ENCODE data around the gene ROR1. TPM values are rescaled to one million over a fixed set of nuclear protein-coding genes. Genes with fewer than 3 reads are reported as not detected.

Gene ROR1
- total RNA-seq, 1 donor from 2014 or later = 11.0 TPM

DNA sequence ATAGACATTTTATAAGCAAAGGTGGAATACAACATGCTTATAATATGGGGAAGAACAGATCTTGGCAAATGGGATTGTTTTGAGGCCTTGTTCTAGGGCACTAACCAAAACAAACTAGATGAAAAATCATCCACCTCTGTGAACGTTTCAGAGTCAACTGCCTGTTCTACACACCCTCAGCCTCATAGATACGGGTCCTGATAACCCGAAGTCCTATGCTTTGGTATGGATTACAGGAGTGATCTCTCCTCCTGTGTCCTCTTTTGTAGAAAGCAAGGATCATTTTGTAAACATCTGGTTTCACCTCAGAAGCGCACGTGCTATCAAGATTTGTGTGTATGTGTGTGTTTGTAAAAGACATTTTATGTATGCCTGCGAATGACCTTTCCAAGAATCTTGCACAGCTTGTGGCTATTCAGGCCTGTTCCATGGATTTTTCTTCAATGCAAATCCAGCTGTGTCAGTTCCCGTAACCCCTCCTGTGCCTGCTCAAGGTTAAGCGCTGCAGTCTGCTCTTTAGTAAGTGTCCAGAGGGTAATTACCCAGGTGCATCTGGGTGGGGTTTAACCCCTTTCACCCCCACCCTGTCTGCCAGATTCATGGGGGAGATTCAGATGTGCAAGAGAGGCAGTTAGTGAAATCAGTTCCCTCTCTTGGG, 132.4 kb downstream of the ROR1 start:
- Mint-ChIP-seq H3K4me3 (no peak overlapping the region), H3K4me1 (peaks cover 27% of the 10 kb centered on the region), H3K9me3 (no peaks in the 10 kb centered on the region), H3K27ac (ENCODE audit: unreplicated experiment) (no peak overlapping the region), H3K27me3 (ENCODE audit: low read depth) (no peaks in the 10 kb centered on the region), H3K36me3 (ENCODE audit: low read depth) (no peaks in the 10 kb centered on the region)
- TF ChIP-seq, protein P1, sequence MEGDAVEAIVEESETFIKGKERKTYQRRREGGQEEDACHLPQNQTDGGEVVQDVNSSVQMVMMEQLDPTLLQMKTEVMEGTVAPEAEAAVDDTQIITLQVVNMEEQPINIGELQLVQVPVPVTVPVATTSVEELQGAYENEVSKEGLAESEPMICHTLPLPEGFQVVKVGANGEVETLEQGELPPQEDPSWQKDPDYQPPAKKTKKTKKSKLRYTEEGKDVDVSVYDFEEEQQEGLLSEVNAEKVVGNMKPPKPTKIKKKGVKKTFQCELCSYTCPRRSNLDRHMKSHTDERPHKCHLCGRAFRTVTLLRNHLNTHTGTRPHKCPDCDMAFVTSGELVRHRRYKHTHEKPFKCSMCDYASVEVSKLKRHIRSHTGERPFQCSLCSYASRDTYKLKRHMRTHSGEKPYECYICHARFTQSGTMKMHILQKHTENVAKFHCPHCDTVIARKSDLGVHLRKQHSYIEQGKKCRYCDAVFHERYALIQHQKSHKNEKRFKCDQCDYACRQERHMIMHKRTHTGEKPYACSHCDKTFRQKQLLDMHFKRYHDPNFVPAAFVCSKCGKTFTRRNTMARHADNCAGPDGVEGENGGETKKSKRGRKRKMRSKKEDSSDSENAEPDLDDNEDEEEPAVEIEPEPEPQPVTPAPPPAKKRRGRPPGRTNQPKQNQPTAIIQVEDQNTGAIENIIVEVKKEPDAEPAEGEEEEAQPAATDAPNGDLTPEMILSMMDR (conservative IDR thresholded peaks at IDR 0.05) = no peak
- DNase-seq (ENCODE audit: low read depth, low spot score) = no peak

DNA sequence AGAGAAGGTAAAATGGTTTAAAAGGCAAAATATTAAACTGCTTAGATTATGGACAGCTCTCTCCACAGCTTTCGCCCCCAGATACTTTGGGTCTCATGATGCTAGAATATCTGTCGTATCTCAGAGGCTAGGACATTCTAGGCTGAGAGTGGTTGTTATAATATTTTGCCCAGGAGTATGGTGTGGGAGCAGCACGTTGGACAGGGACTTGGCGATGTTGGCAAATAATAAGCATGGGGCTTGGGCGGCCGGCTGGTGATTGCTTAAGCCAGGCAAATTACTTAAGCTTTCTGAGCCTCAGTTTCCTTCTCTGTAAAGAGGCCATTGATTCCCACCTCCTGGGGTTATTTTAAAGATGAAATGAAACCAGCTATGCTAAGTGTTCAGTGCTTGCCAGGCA, 133.2 kb downstream of the ROR1 start:
- H3K4me1 Mint-ChIP-seq = peaks cover 27% of the 10 kb centered on the region

DNA sequence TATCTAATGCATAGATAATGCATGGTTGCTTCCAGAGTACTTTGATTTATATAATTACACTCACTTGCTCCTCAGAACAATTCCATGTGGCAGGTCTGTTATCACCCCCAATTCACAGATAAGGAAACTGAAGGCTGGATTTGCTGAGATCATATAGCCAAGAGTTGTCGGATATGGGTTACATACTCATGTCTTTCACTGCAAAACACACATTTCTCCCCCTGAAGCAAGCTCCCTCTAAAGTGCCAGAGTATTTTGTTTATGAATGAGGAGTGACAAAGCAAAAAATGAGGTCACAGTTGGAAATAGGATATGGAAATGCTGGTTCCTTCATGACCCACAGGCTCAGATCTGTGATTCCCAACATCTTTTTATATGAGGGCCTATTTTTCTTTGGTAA, 134.2 kb downstream of the ROR1 start:
- Mint-ChIP-seq H3K27ac (ENCODE audit: unreplicated experiment) (no peak overlapping the region), H3K9me3 (no peaks in the 10 kb centered on the region), H3K4me1 (peaks cover 31% of the 10 kb centered on the region), H3K4me3 (no peak overlapping the region), H3K27me3 (ENCODE audit: low read depth) (peaks cover 4% of the 10 kb centered on the region), H3K36me3 (ENCODE audit: low read depth) (no peaks in the 10 kb centered on the region)
- TF ChIP-seq, protein P1 (conservative IDR thresholded peaks at IDR 0.05) = no peak
- no peak for DNase-seq (ENCODE audit: low read depth, low spot score)

More for the DNA sequence above, 133.2 kb downstream of the ROR1 start:
- Mint-ChIP-seq H3K27me3 (ENCODE audit: low read depth) (no peaks in the 10 kb centered on the region), H3K9me3 (no peaks in the 10 kb centered on the region), H3K36me3 (ENCODE audit: low read depth) (no peaks in the 10 kb centered on the region), H3K4me3 (no peak overlapping the region), H3K27ac (ENCODE audit: unreplicated experiment) (no peak overlapping the region)
- no peak for DNase-seq (ENCODE audit: low read depth, low spot score)
- TF ChIP-seq, protein P1 (conservative IDR thresholded peaks at IDR 0.05) = no peak

DNA sequence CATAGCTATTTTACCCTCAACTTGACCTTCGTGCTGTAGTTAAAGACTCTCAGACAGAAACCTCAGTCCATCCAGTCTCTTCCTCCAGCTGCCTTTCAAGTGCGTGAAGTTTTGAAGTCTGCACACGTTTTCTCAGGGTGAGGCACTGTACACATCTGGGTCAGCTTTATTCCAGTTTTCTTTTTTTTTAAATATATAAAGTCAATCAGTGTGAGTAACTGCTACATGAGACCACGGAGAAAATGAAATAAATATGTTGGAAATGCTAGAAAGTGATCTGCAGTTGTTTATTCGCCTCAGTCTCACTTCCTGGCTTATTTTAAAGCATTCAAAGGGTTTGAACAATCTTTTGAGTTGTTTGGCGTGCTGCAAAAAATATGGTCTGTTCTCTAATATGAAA, 135.7 kb downstream of the ROR1 start:
- no peak for DNase-seq (ENCODE audit: low read depth, low spot score)
- TF ChIP-seq, protein P1 (conservative IDR thresholded peaks at IDR 0.05) = no peak
- no peak overlapping the region for H3K4me3 Mint-ChIP-seq
- no peaks in the 10 kb centered on the region for H3K36me3 Mint-ChIP-seq (ENCODE audit: low read depth)
- peaks cover 31% of the 10 kb centered on the region for H3K4me1 Mint-ChIP-seq
- H3K9me3 Mint-ChIP-seq = no peaks in the 10 kb centered on the region
- H3K27me3 Mint-ChIP-seq (ENCODE audit: low read depth) = peaks cover 4% of the 10 kb centered on the region
- no peak overlapping the region for H3K27ac Mint-ChIP-seq (ENCODE audit: unreplicated experiment)

DNA sequence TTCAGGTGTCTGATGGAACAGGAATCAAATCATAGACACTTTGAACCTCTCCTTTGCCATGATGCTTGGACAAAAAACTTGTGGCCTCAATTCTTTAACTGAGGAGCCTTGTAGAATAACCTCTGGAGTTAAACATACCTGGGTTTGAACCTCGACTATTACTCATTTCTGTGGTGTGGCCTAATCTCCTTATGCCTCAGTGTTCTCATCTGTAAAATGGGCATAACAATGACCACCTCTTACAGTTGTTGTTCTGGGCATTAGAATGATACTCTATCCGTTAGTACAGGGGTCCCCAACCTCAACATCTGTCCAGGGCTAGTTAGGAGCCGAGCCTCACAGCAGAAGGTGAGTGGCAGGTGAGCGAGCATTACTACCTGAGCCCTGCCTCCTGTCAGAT, 137.2 kb downstream of the ROR1 start:
- H3K36me3 Mint-ChIP-seq (ENCODE audit: low read depth) = no peaks in the 10 kb centered on the region
- H3K4me1 Mint-ChIP-seq = peaks cover 34% of the 10 kb centered on the region
- peaks cover 4% of the 10 kb centered on the region for H3K27me3 Mint-ChIP-seq (ENCODE audit: low read depth)
- H3K27ac Mint-ChIP-seq (ENCODE audit: unreplicated experiment) = no peak overlapping the region
- H3K4me3 Mint-ChIP-seq = no peak overlapping the region
- no peak for DNase-seq (ENCODE audit: low read depth, low spot score)
- TF ChIP-seq, protein P1 (conservative IDR thresholded peaks at IDR 0.05) = no peak
- no peaks in the 10 kb centered on the region for H3K9me3 Mint-ChIP-seq

Measured in neural crest cell (in vitro differentiated cells).